NCI-H345 treated with DMSO at 0.1 percent for 48 hours (cell line): Measurements from ENCODE around the gene ACADM.
"Not testable (repeated sequence)": the region's sequence is repeated elsewhere in the genome, so short reads cannot be mapped to it uniquely, and the experiment has no call there.

Experiments used
- DNase-seq: peaks from one replicate; lab custom pipeline; 2025; ENCODE audit not compliant: unreplicated experiment; lab: John Stamatoyannopoulos, UW

Gene ACADM

GRCh38 chr1:75791022-75791421 lies 66.5 kb downstream of the ACADM start:
- DNase-seq = no peak

GRCh38 chr1:75792091-75792490 lies 67.6 kb downstream of the ACADM start:
- DNase-seq = no peak

- DNase-seq = no peak
Measured at GRCh38 chr1:75794382-75794781, 69.9 kb downstream of the ACADM start.

GRCh38 chr1:75795703-75796193 lies 71.2 kb downstream of the ACADM start:
- DNase-seq = no peak

- no peak for DNase-seq
Measured at GRCh38 chr1:75796376-75797272, 72.1 kb downstream of the ACADM start, which contains the start of gene MSH4. TSS of gene MSH4 (plus strand) at chr1:75796882. CDS start at chr1:75796986, 104 bp downstream.

GRCh38 chr1:75797273-75797588 lies 72.7 kb downstream of the ACADM start:
- DNase-seq = no peak

GRCh38 chr1:75797606-75798216 lies 73.2 kb downstream of the ACADM start:
- DNase-seq = no peak

GRCh38 chr1:75801480-75801879 lies 77.0 kb downstream of the ACADM start:
- not testable (repeated sequence) for DNase-seq

GRCh38 chr1:75808921-75809320 lies 84.4 kb downstream of the ACADM start:
- DNase-seq = no peak

- not testable (repeated sequence) for DNase-seq
Measured at GRCh38 chr1:75810113-75810512, 85.6 kb downstream of the ACADM start.

GRCh38 chr1:75811211-75811981 lies 86.9 kb downstream of the ACADM start:
- DNase-seq = no peak

GRCh38 chr1:75812065-75812464 lies 87.6 kb downstream of the ACADM start:
- no peak for DNase-seq
